ENCODE measurements around the gene GALNT9.
"Not testable (repeated sequence)": the region's sequence is repeated elsewhere in the genome, so short reads cannot be mapped to it uniquely, and the experiment has no call there.

Gene GALNT9

GRCh38 chr12:132248453-132249167, 80.8 kb downstream of the GALNT9 start:
- DNase-seq = no peak

GRCh38 chr12:132247718-132248452, 81.5 kb downstream of the GALNT9 start:
- DNase-seq = no peak

GRCh38 chr12:132246997-132247717, 82.2 kb downstream of the GALNT9 start:
- DNase-seq = no peak

- DNase-seq = no peak
Observed at GRCh38 chr12:132245521-132246101, 83.8 kb downstream of the GALNT9 start.

- DNase-seq = no peak
Observed at GRCh38 chr12:132244724-132245295, 84.6 kb downstream of the GALNT9 start.

- DNase-seq = no peak
Observed at GRCh38 chr12:132243596-132244310, 85.6 kb downstream of the GALNT9 start.

GRCh38 chr12:132243171-132243570, 86.2 kb downstream of the GALNT9 start:
- DNase-seq = not testable (repeated sequence)

- not testable (repeated sequence) for DNase-seq
Observed at GRCh38 chr12:132240669-132241007, 88.8 kb downstream of the GALNT9 start.

GRCh38 chr12:132239796-132240668, 89.4 kb downstream of the GALNT9 start:
- no peak for DNase-seq

GRCh38 chr12:132239392-132239791, 90.0 kb downstream of the GALNT9 start:
- DNase-seq = no peak

- DNase-seq = no peak
Observed at GRCh38 chr12:132238884-132239283, 90.5 kb downstream of the GALNT9 start.

- no peak for DNase-seq
Observed at GRCh38 chr12:132238488-132238854, 90.9 kb downstream of the GALNT9 start.

- DNase-seq = no peak
Observed at GRCh38 chr12:132237772-132238487, 91.5 kb downstream of the GALNT9 start.

GRCh38 chr12:132236930-132237771, 92.2 kb downstream of the GALNT9 start:
- no peak for DNase-seq

- DNase-seq = no peak
Observed at GRCh38 chr12:132236129-132236929, 93.1 kb downstream of the GALNT9 start.

GRCh38 chr12:132235116-132235820, 94.1 kb downstream of the GALNT9 start:
- no peak for DNase-seq

GRCh38 chr12:132230381-132230780, 99.0 kb downstream of the GALNT9 start:
- DNase-seq = no peak

GRCh38 chr12:132229926-132230325, 99.5 kb downstream of the GALNT9 start:
- DNase-seq = no peak

Data from OCI-M1 (cell line).